Breast epithelium (tissue), 3 donors: ENCODE results near the gene SLC2A14.

Source experiments
- POLR2A ChIP-seq: fragments of 450-650 bp; IDR thresholded peaks from one replicate; pipeline ENCODE4 v1.6.1; 2016; ENCODE audit warnings: antibody characterized with exemption, mild to moderate bottlenecking, moderate library complexity
- POLR2AphosphoS5 ChIP-seq, 3 donors: sonication (generic); formaldehyde crosslinking; IDR thresholded peaks; one replicate each; pipeline ENCODE4 v1.6.1; 2017; ENCODE audit warnings: antibody characterized with exemption in 3 of 3
- TF ChIP-seq, protein P1 (sequence below), 3 donors: fragments of 450-650 bp; IDR thresholded peaks; one replicate each; pipeline ENCODE4 v1.5.1; 2016 to 2017; ENCODE audit warnings: antibody characterized with exemption in 3 of 3, mild to moderate bottlenecking in 3 of 3, moderate library complexity in 3 of 3

- TF ChIP-seq, protein P1, sequence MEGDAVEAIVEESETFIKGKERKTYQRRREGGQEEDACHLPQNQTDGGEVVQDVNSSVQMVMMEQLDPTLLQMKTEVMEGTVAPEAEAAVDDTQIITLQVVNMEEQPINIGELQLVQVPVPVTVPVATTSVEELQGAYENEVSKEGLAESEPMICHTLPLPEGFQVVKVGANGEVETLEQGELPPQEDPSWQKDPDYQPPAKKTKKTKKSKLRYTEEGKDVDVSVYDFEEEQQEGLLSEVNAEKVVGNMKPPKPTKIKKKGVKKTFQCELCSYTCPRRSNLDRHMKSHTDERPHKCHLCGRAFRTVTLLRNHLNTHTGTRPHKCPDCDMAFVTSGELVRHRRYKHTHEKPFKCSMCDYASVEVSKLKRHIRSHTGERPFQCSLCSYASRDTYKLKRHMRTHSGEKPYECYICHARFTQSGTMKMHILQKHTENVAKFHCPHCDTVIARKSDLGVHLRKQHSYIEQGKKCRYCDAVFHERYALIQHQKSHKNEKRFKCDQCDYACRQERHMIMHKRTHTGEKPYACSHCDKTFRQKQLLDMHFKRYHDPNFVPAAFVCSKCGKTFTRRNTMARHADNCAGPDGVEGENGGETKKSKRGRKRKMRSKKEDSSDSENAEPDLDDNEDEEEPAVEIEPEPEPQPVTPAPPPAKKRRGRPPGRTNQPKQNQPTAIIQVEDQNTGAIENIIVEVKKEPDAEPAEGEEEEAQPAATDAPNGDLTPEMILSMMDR (IDR thresholded peaks at IDR 0.05): no peak
- no peak for TF ChIP-seq POLR2AphosphoS5 (IDR thresholded peaks at IDR 0.05)
- no peak for TF ChIP-seq POLR2A
Measured at GRCh38 chr12:7793211-7793610, 79.5 kb downstream of the SLC2A14 start.
